DOHH2 (cell line): ENCODE measurements around the gene SLC17A1.

Source experiments
- H3F3A ChIP-seq: fragments of 200-600 bp; sonication (generic), shearing (Covaris generic); 2 replicates; pipeline ENCODE4 v1.6.0; 2016; ENCODE audit warnings: antibody characterized with exemption, mild to moderate bottlenecking; ENCODE audit not compliant: control insufficient read depth, insufficient read depth
- H3K27ac ChIP-seq: fragments of 200-600 bp; sonication (generic); 2 replicates; pipeline ENCODE4 v1.5.1; 2014; ENCODE audit warnings: low read depth, mild to moderate bottlenecking, low read length, moderate library complexity
- H3K27me3 ChIP-seq: fragments of 200-600 bp; sonication (generic); 2 replicates; pipeline ENCODE4 v1.6.1; 2014; ENCODE audit warnings: mild to moderate bottlenecking, low read length, mixed read lengths; ENCODE audit not compliant: control insufficient read depth
- H3K36me3 ChIP-seq: fragments of 200-600 bp; sonication (generic); 2 replicates; pipeline ENCODE4 v1.6.1; 2014; ENCODE audit warnings: mild to moderate bottlenecking, low read length, moderate library complexity, mixed read lengths; ENCODE audit not compliant: control insufficient read depth
- H3K4me1 ChIP-seq: fragments of 200-600 bp; sonication (generic); 2 replicates; pipeline ENCODE4 v1.6.1; 2014; ENCODE audit warnings: mild to moderate bottlenecking, low read length, mixed read lengths; ENCODE audit not compliant: control insufficient read depth
- H3K4me2 ChIP-seq: fragments of 200-600 bp; sonication (generic); 2 replicates; pipeline ENCODE4 v1.6.0; 2014; ENCODE audit warnings: mild to moderate bottlenecking, low read length, moderate library complexity
- H3K4me3 ChIP-seq: fragments of 200-600 bp; sonication (generic); 2 replicates; pipeline ENCODE4 v1.5.1; 2014; ENCODE audit warnings: mild to moderate bottlenecking, low read length, mixed read lengths
- H3K79me2 ChIP-seq: fragments of 200-600 bp; sonication (generic); 2 replicates; pipeline ENCODE4 v1.6.1; 2014; ENCODE audit warnings: mild to moderate bottlenecking, low read length, mixed read lengths; ENCODE audit not compliant: control insufficient read depth
- H3K9me2 ChIP-seq: fragments of 200-600 bp; sonication (generic); replicated peaks from 2 replicates; pipeline ENCODE4 v1.6.1; 2014; ENCODE audit warnings: mild to moderate bottlenecking, low read length, mixed read lengths; ENCODE audit not compliant: control insufficient read depth
- H3K9me3 ChIP-seq: fragments of 200-600 bp; sonication (generic); 2 replicates; pipeline ENCODE4 v1.6.1; 2014; ENCODE audit warnings: antibody characterized with exemption, low read length, mixed read lengths; ENCODE audit not compliant: control insufficient read depth, insufficient read depth
- H4K20me1 ChIP-seq: fragments of 200-600 bp; sonication (generic); 2 replicates; pipeline ENCODE4 v1.6.0; 2014; ENCODE audit warnings: low read depth, mild to moderate bottlenecking, antibody characterized with exemption, low read length, moderate library complexity; ENCODE audit not compliant: control insufficient read depth, insufficient read depth
- EZH2phosphoT487 ChIP-seq: fragments of 200-600 bp; sonication (generic); IDR thresholded peaks from 2 replicates; pipeline ENCODE4 v1.6.1; 2017; ENCODE audit warnings: borderline replicate concordance, mild to moderate bottlenecking, antibody characterized with exemption, low read length, moderate library complexity, mixed read lengths
- TF ChIP-seq, protein P1 (sequence below): fragments of 200-600 bp; sonication (generic); IDR thresholded peaks from one replicate; pipeline ENCODE4 v1.5.1; 2014; ENCODE audit warnings: antibody characterized with exemption, mild to moderate bottlenecking, low read depth, low read length; ENCODE audit not compliant: poor library complexity, severe bottlenecking

The SLC17A1 gene

GRCh38 chr6:25834950-25835349, 3.1 kb upstream of the SLC17A1 start:
- Histone ChIP-seq H3K9me2 (no peaks in the 10 kb centered on the region), H3K79me2 (no peaks in the 10 kb centered on the region), H3K36me3 (no peaks in the 10 kb centered on the region), H3K9me3 (no peaks in the 10 kb centered on the region), H3F3A (no peaks in the 10 kb centered on the region), H3K4me1 (no peaks in the 10 kb centered on the region), H3K27me3 (peaks cover 2% of the 10 kb centered on the region; the same call in 1 of the 2 replicates), H3K4me2 (no peak overlapping the region), H3K4me3 (no peak overlapping the region), H4K20me1 (no peaks in the 10 kb centered on the region), H3K27ac (no peak overlapping the region)
- TF ChIP-seq EZH2phosphoT487: no peak
- TF ChIP-seq, protein P1, sequence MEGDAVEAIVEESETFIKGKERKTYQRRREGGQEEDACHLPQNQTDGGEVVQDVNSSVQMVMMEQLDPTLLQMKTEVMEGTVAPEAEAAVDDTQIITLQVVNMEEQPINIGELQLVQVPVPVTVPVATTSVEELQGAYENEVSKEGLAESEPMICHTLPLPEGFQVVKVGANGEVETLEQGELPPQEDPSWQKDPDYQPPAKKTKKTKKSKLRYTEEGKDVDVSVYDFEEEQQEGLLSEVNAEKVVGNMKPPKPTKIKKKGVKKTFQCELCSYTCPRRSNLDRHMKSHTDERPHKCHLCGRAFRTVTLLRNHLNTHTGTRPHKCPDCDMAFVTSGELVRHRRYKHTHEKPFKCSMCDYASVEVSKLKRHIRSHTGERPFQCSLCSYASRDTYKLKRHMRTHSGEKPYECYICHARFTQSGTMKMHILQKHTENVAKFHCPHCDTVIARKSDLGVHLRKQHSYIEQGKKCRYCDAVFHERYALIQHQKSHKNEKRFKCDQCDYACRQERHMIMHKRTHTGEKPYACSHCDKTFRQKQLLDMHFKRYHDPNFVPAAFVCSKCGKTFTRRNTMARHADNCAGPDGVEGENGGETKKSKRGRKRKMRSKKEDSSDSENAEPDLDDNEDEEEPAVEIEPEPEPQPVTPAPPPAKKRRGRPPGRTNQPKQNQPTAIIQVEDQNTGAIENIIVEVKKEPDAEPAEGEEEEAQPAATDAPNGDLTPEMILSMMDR: no peak

DNA sequence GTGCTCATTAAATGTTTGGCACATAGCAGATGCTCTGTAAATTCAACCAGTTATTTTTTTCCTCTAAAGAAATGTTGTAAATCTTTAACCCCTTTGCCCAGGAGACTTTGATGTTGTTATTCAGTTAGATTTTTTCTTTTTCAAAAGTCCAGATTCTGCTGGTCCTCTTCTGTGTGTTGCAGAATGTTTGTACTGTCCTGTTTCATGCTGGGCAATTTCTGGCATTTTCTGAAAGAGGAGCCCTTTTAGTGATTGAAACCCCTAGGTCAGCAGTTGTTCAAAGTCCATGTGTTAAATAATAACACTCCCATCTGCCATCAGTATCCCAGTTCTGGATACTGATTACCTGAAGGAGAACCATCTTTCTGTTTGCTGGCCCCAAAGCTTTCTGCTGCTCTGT, 1.3 kb upstream of the SLC17A1 start:
- Histone ChIP-seq H3K27me3 (peaks cover 5% of the 10 kb centered on the region; the same call in 1 of the 2 replicates), H3K9me2 (no peaks in the 10 kb centered on the region)

DNA sequence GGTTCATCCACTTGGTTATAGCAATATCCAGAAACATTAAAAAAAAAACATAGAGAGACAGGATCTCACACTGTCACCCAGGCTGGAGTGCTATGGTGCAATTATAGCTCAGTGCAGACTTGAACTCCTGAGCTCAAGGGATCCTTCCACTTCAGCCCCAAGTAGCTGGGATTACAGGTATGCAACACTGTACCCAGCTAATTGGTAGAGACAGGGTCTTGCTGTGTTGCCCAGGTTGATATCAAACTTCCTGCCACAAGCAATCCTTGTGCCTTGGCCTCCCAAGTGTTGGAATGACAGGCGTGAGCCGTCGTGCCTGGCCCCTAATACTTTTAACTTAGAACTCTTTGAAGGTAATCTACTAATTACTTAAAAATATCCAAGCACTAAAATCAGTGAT, 818 bp upstream of the SLC17A1 start:
- no peaks in the 10 kb centered on the region for H3F3A ChIP-seq
- H3K36me3 ChIP-seq: no peaks in the 10 kb centered on the region
- no peaks in the 10 kb centered on the region for H3K4me1 ChIP-seq
- no peaks in the 10 kb centered on the region for H3K79me2 ChIP-seq
- no peaks in the 10 kb centered on the region for H4K20me1 ChIP-seq
- no peak overlapping the region for H3K4me3 ChIP-seq
- H3K9me3 ChIP-seq: no peaks in the 10 kb centered on the region
- no peak overlapping the region for H3K27ac ChIP-seq
- peaks cover 5% of the 10 kb centered on the region; the same call in 1 of the 2 replicates for H3K27me3 ChIP-seq
- TF ChIP-seq, protein P1: no peak
- TF ChIP-seq EZH2phosphoT487: no peak
- H3K9me2 ChIP-seq: no peaks in the 10 kb centered on the region
- H3K4me2 ChIP-seq: no peak overlapping the region

More for the DNA sequence above, 1.3 kb upstream of the SLC17A1 start:
- Histone ChIP-seq H3K36me3 (no peaks in the 10 kb centered on the region), H3K27ac (no peak overlapping the region), H3K4me2 (no peak overlapping the region), H3K9me3 (no peaks in the 10 kb centered on the region), H3K4me3 (no peak overlapping the region), H3F3A (no peaks in the 10 kb centered on the region), H4K20me1 (no peaks in the 10 kb centered on the region), H3K4me1 (no peaks in the 10 kb centered on the region), H3K79me2 (no peaks in the 10 kb centered on the region)
- no peak for TF ChIP-seq EZH2phosphoT487

- no peaks in the 10 kb centered on the region for H3K79me2 ChIP-seq
- H3K27ac ChIP-seq: no peak overlapping the region
- no peaks in the 10 kb centered on the region for H3K9me3 ChIP-seq
- no peak for TF ChIP-seq EZH2phosphoT487
- TF ChIP-seq, protein P1: no peak
- H3F3A ChIP-seq: no peaks in the 10 kb centered on the region
- no peaks in the 10 kb centered on the region for H3K9me2 ChIP-seq
- no peak overlapping the region for H3K4me2 ChIP-seq
- no peaks in the 10 kb centered on the region for H4K20me1 ChIP-seq
- no peaks in the 10 kb centered on the region for H3K4me1 ChIP-seq
- H3K36me3 ChIP-seq: no peaks in the 10 kb centered on the region
- no peak overlapping the region for H3K4me3 ChIP-seq
- peaks cover 8% of the 10 kb centered on the region; the same call in 1 of the 2 replicates for H3K27me3 ChIP-seq
Measured at GRCh38 chr6:25832307-25832662, 433 bp upstream of the SLC17A1 start.
